Liver (tissue), 6 donors: ENCODE data around the gene RBFOX1. TPM values are rescaled to one million over a fixed set of nuclear protein-coding genes. Genes with fewer than 3 reads are reported as not detected.

ENCODE experiments used
- FOXA2 ChIP-seq: IDR thresholded peaks from 2 replicates; pipeline ENCODE4 v1.6.1; 2016; ENCODE audit warnings: antibody characterized with exemption
- HNF4G ChIP-seq: IDR thresholded peaks from 2 replicates; pipeline ENCODE4 v1.6.1; 2016; ENCODE audit warnings: antibody characterized with exemption
- polyA plus RNA-seq, 2 donors: library from polyadenylated mRNA; stranded (reverse) in 1 of 2; unstranded in 1 of 2; fragments of 200-250 nt in 1 of 2; fragments of >200 nt in 1 of 2; fragmentation: Nextera tagmentation in 1 of 2; extraction: Ambion mirVana in 1 of 2; gene quantifications; one replicate each; pipeline versions ENCODE4 v1.2.1 to v1.2.3, GENCODE V29; 2013 to 2015
- small RNA-seq: library from RNA; depleted of rRNA; stranded (forward); fragments of <200 nt; gene quantifications from one replicate; pipeline ENCODE3, GENCODE V24; 2014
- total RNA-seq, 2 donors: library from RNA; depleted of rRNA; stranded (reverse); fragments of >200 nt; gene quantifications; one replicate each; pipeline ENCODE4 v1.2.3, GENCODE V29; 2014
- donor health status: healthy.
- donor health status: healthy.
- donor health status: healthy.

RBFOX1 gene
- total and polyA plus RNA-seq, 4 donors = not detected

- TF ChIP-seq HNF4G (no peak), FOXA2 (no peak)
Observed at GRCh38 chr16:7755347-7755882, 422.8 kb downstream of the RBFOX1 start (continued).

Small RNAs within 50 kb of the gene (small RNA-seq; reads per million reads assigned to genes)
- gene RF00537 = not detected
- not detected for gene RF00561
